ENCODE results near the gene PRKAG2.
A peak's percentile ranks its signal among the peaks of the same experiment; 100 is the strongest.

The PRKAG2 gene

GRCh38 chr7:151597541-151598444 lies 279.1 kb downstream of the PRKAG2 start:
- Histone ChIP-seq H3K27ac (peak overlapping the region; percentile 89), H3K4me3 (ENCODE audit: low read depth, low read length) (no peak overlapping the region), H3K36me3 (replicated peaks) (peaks cover 12% of the 10 kb centered on the region), H3K27me3 (replicated peaks) (no peaks in the 10 kb centered on the region)
- in situ Hi-C loops (cut with HindIII; ENCODE audit: low pct_ligation_motif_present, low sequenced_read_pairs) = no loop called here
- no peak for TF ChIP-seq CTCF (IDR thresholded peaks at IDR 0.05; ENCODE audit: low read depth, low read length, missing control alignments)
- DNase-seq = peak; percentile 95

GRCh38 chr7:151595702-151596350 lies 281.1 kb downstream of the PRKAG2 start:
- in situ Hi-C loops (cut with HindIII; ENCODE audit: low pct_ligation_motif_present, low sequenced_read_pairs) = no loop called here
- H3K4me3 ChIP-seq (ENCODE audit: low read depth, low read length) = no peak overlapping the region
- TF ChIP-seq CTCF (IDR thresholded peaks at IDR 0.05; ENCODE audit: low read depth, low read length, missing control alignments) = no peak
- H3K36me3 ChIP-seq (replicated peaks) = peaks cover 14% of the 10 kb centered on the region
- no peaks in the 10 kb centered on the region for H3K27me3 ChIP-seq (replicated peaks)
- H3K27ac ChIP-seq = no peak overlapping the region
- DNase-seq = no peak

GRCh38 chr7:151592868-151593486 lies 283.9 kb downstream of the PRKAG2 start:
- Histone ChIP-seq H3K27ac (peak overlapping the region; percentile 75), H3K27me3 (replicated peaks) (no peaks in the 10 kb centered on the region), H3K4me3 (ENCODE audit: low read depth, low read length) (no peak overlapping the region), H3K36me3 (replicated peaks) (peaks cover 14% of the 10 kb centered on the region)
- TF ChIP-seq CTCF (IDR thresholded peaks at IDR 0.05; ENCODE audit: low read depth, low read length, missing control alignments) = no peak
- DNase-seq = peak; percentile 85
- in situ Hi-C loops (cut with HindIII; ENCODE audit: low pct_ligation_motif_present, low sequenced_read_pairs) = no loop called here

- H3K36me3 ChIP-seq (replicated peaks) = peaks cover 14% of the 10 kb centered on the region
- in situ Hi-C loops (cut with HindIII; ENCODE audit: low pct_ligation_motif_present, low sequenced_read_pairs) = no loop called here
- no peaks in the 10 kb centered on the region for H3K27me3 ChIP-seq (replicated peaks)
- no peak for DNase-seq
- no peak overlapping the region for H3K4me3 ChIP-seq (ENCODE audit: low read depth, low read length)
- TF ChIP-seq CTCF (IDR thresholded peaks at IDR 0.05; ENCODE audit: low read depth, low read length, missing control alignments) = no peak
- H3K27ac ChIP-seq = peak overlapping the region; percentile 60
Observed at GRCh38 chr7:151592330-151592729, 284.6 kb downstream of the PRKAG2 start.

- Histone ChIP-seq H3K27ac (no peak overlapping the region), H3K4me3 (ENCODE audit: low read depth, low read length) (no peak overlapping the region), H3K36me3 (replicated peaks) (peaks cover 19% of the 10 kb centered on the region), H3K27me3 (replicated peaks) (no peaks in the 10 kb centered on the region)
- in situ Hi-C loops (cut with HindIII; ENCODE audit: low pct_ligation_motif_present, low sequenced_read_pairs) = no loop called here
- DNase-seq = no peak
- no peak for TF ChIP-seq CTCF (IDR thresholded peaks at IDR 0.05; ENCODE audit: low read depth, low read length, missing control alignments)
Observed at GRCh38 chr7:151591866-151592265, 285.0 kb downstream of the PRKAG2 start.

All from brain microvascular endothelial cell (primary cell).